GM12878 (cell line): Measurements from ENCODE around the gene CCDC106. TPM values are rescaled to one million over a fixed set of nuclear protein-coding genes. Genes with fewer than 3 reads are reported as not detected.

Experiments
- ATAC-seq: fragments of 200-7000 bp; cut with Tn5 transposase; 3 replicates; pipeline ENCODE4 v1.9.1; 2020; ENCODE audit warnings: mild to moderate bottlenecking, moderate library complexity
- BruUV-seq: library from RNA; stranded (reverse); fragments of 400-500 nt; replicated peaks from 2 replicates; lab custom pipeline; 2021; lab: Mats Ljungman, UMichigan
- CTCF ChIA-PET: fragments of 300-600 bp; sonication (Branson Sonifier 250); formaldehyde crosslinking; extraction: SDS; loops from one replicate; lab custom pipeline; 2021; ENCODE audit warnings: inconsistent platforms; lab: Yijun Ruan, JAX
- POLR2A ChIA-PET: fragments of 350-600 bp; formaldehyde crosslinking; extraction: SDS; loops from one replicate; lab custom pipeline; 2021; ENCODE audit warnings: inconsistent platforms; lab: Charles Lee
- RAD21 ChIA-PET: fragments of 300-600 bp; sonication (Branson Sonifier 250); formaldehyde crosslinking; loops from one replicate; lab custom pipeline; 2023; ENCODE audit warnings: antibody characterized with exemption; ENCODE audit not compliant: unreplicated experiment; lab: Charles Lee
- SMC1A ChIA-PET: fragments of 300-600 bp; sonication (Branson Sonifier 250); formaldehyde crosslinking; loops from one replicate; lab custom pipeline; 2023; ENCODE audit not compliant: unreplicated experiment, uncharacterized antibody; lab: Charles Lee
- DNase-seq: peaks from one replicate; pipeline ENCODE4 v3.0.0-alpha.2; 2011; ENCODE audit warnings: low read depth, low spot score
- FAIRE-seq: peaks from 3 replicates; lab custom pipeline; 2011; peaks lifted over from hg19 to GRCh38; lab: Jason Lieb, UNC
- H2AFZ ChIP-seq: 2 replicates; pipeline ENCODE4 v1.6.0; 2011; ENCODE audit warnings: low read depth, low read length, control low read depth; ENCODE audit not compliant: control insufficient read depth
- H3K27ac ChIP-seq: 2 replicates; pipeline ENCODE4 v1.5.1; 2011; ENCODE audit warnings: control low read depth; ENCODE audit not compliant: control insufficient read depth, insufficient read depth
- H3K27me3 ChIP-seq, 2 experiments: replicated peaks in 1 of 2; 2 replicates each; pipeline versions ENCODE4 v1.6.0 to v1.6.1; 2011; ENCODE audit warnings: low read length in 1 of 2; ENCODE audit not compliant: control insufficient read depth in 2 of 2, insufficient read depth in 2 of 2
- H3K36me3 ChIP-seq, 2 experiments: 2 replicates each; pipeline ENCODE4 v1.5.1; 2011; ENCODE audit warnings: low read length in 1 of 2; ENCODE audit not compliant: control insufficient read depth in 2 of 2, insufficient read depth in 2 of 2
- H3K4me1 ChIP-seq: 2 replicates; pipeline ENCODE4 v1.6.1; 2011; ENCODE audit warnings: mild to moderate bottlenecking, low read length, moderate library complexity, mixed read lengths; ENCODE audit not compliant: control insufficient read depth, insufficient read depth
- H3K4me2 ChIP-seq: 2 replicates; pipeline ENCODE4 v1.6.0; 2011; ENCODE audit warnings: control low read depth; ENCODE audit not compliant: control insufficient read depth, insufficient read depth
- H3K4me3 ChIP-seq: fragments of 200-600 bp; sonication (generic); 2 replicates; pipeline ENCODE4 v1.5.1; 2016
- H3K79me2 ChIP-seq: 2 replicates; pipeline ENCODE4 v1.6.0; 2011; ENCODE audit warnings: low read length; ENCODE audit not compliant: control insufficient read depth, insufficient read depth
- H3K9ac ChIP-seq: 2 replicates; pipeline ENCODE4 v1.8.0; 2011; ENCODE audit warnings: low read length, control low read depth, mixed read lengths; ENCODE audit not compliant: control insufficient read depth, insufficient read depth
- H3K9me3 ChIP-seq: replicated peaks from 3 replicates; pipeline ENCODE4 v1.5.1; 2011; ENCODE audit warnings: mild to moderate bottlenecking, low read length; ENCODE audit not compliant: control insufficient read depth, insufficient read depth
- H4K20me1 ChIP-seq: 2 replicates; pipeline ENCODE4 v1.6.0; 2011; ENCODE audit not compliant: control insufficient read depth, insufficient read depth
- ETV6 ChIP-seq, 2 experiments: fragments of 450-650 bp in 1 of 2; IDR thresholded peaks in 1 of 2; conservative IDR thresholded peaks in 1 of 2; 2 replicates each; pipeline ENCODE4 v1.6.1; 2014; ENCODE audit warnings: antibody characterized with exemption in 1 of 2, borderline replicate concordance in 1 of 2, low read depth in 1 of 2, mild to moderate bottlenecking in 1 of 2, moderate library complexity in 1 of 2
- HCFC1 ChIP-seq: fragments of 150-350 bp; IDR thresholded peaks from 2 replicates; pipeline ENCODE4 v1.6.1; 2014; ENCODE audit warnings: low read length
- POLR2A ChIP-seq: IDR thresholded peaks from 2 replicates; pipeline ENCODE4 v1.6.1; 2011; ENCODE audit warnings: low read depth, mild to moderate bottlenecking, low read length
- WGBS: methylation state at CpG from one replicate; pipeline ENCODE4 v1.1.6; 2016; ENCODE audit warnings: low lambda C conversion rate; ENCODE audit not compliant: insufficient replicate concordance, insufficient coverage; ENCODE audit errors: missing lambda C conversion rate; 5-methylcytosine and 5-hydroxymethylcytosine counted together
- in situ Hi-C: fragments of 300-500 bp; cut with MboI; formaldehyde crosslinking; loops from 9 replicates; pipeline ENCODE4 v1.14.3; 2018; ENCODE audit warnings: mixed read lengths
- intact Hi-C: fragments of 100-400 bp; cut with micrococcal nuclease; formaldehyde crosslinking; loops from one replicate; pipeline ENCODE4 v1.14.2; 2022; ENCODE audit not compliant: unreplicated experiment
- polyA plus RNA-seq, 11 experiments: library from polyadenylated mRNA; depleted of rRNA in 4 of 11; unstranded in 6 of 11; stranded (reverse) in 5 of 11; fragments of >200 nt; fragmentation: Nextera tagmentation in 4 of 11; fragmentation: Illumina TruSeq in 1 of 11; extraction: Ambion mirVana in 4 of 11; extraction: Trizol in 1 of 11; gene quantifications; 1 replicate in 1 of 11; 2 replicates in 10 of 11; pipeline versions ENCODE4 v1.2.1 to v1.2.3, GENCODE V29; 2011 to 2016; ENCODE audit warnings: inconsistent platforms in 2 of 11, missing spikeins in 2 of 11, low read depth in 1 of 11
- total RNA-seq, 4 experiments: library from RNA; depleted of rRNA in 3 of 4; stranded (reverse); fragments of >200 nt in 3 of 4; fragmentation: Illumina TruSeq in 1 of 4; extraction: Trizol in 1 of 4; gene quantifications; 2 replicates each; pipeline versions ENCODE4 v1.2.1 to v1.2.3, GENCODE V29; 2013 to 2021

Gene CCDC106
- total and polyA plus RNA-seq, 10 of the 15 experiments (the other 5 are each of a cell fraction or from before 2014, with no cell fraction given): 0.04 to 35.9 (median 19.8) TPM

DNA sequence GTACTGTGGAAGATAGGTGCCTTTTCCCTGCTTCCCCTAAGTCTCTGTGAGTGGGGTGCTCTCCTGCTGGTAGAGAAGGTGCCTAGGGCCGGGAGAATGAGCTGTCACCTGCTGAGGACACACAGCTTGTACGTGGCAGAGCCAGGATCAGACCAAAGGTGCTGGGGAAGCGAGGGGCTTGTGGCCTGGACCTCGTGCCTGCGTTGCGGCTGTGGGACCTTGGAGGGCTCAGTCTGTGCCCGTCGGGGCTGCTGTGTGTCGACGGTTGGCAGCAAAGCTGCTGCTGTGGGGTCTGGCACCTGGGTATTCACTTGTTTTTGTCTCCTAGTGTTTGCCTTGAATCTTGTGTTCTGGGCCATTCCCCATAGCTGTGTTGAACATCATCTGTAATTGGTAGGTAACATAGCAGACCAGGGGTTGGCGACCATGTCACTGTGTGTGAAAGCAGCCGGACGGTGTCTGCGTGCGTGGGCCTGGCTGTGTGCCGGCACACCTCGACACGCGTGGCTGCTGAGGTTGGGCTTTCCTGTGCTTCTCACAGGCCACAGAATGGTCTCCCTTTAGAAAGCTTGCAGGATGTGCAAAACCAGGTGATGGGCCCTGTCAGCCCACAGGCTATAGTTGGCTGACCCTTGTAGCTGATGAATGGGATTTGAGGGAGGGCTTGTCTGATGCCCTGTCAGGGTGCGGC lies 16.0 kb downstream of the CCDC106 start:
- Histone ChIP-seq H3K79me2 (peaks cover 35% of the 10 kb centered on the region), H3K4me1 (no peaks in the 10 kb centered on the region), H3K4me3 (no peak overlapping the region), H3K27me3 (no peaks in the 10 kb centered on the region), H3K4me2 (no peak overlapping the region), H3K27ac (no peak overlapping the region), H4K20me1 (peaks cover 20% of the 10 kb centered on the region), H3K9ac (no peak overlapping the region), H3K36me3 (peaks cover 46 to 72% of the 10 kb centered on the region in 2 experiments), H2AFZ (no peak overlapping the region), H3K9me3 (no peaks in the 10 kb centered on the region)
- intact Hi-C loops (no loop called here), in situ Hi-C loops (loop anchor here (25.0 kb wide), 1 partner anchor 1527 kb away; the partner anchor contains the start of gene CNOT3)
- SMC1A ChIA-PET: no interaction called here
- no TSS peak for BruUV-seq
- POLR2A ChIA-PET: no interaction called here
- RAD21 ChIA-PET: no interaction called here
- ATAC-seq (no peak), FAIRE-seq (no peak), DNase-seq (no peak)
- 93% methylated on average over 19 of the region's 20 CpGs for WGBS
- TF ChIP-seq ETV6 (conservative IDR thresholded peaks at IDR 0.05 in 1 of 2, IDR thresholded peaks at IDR 0.05 in 1 of 2; ENCODE audit: borderline replicate concordance in 1 of 2, low read depth in 1 of 2) (no peak), POLR2A (peak; percentile 60)
- CTCF ChIA-PET: no interaction called here

DNA sequence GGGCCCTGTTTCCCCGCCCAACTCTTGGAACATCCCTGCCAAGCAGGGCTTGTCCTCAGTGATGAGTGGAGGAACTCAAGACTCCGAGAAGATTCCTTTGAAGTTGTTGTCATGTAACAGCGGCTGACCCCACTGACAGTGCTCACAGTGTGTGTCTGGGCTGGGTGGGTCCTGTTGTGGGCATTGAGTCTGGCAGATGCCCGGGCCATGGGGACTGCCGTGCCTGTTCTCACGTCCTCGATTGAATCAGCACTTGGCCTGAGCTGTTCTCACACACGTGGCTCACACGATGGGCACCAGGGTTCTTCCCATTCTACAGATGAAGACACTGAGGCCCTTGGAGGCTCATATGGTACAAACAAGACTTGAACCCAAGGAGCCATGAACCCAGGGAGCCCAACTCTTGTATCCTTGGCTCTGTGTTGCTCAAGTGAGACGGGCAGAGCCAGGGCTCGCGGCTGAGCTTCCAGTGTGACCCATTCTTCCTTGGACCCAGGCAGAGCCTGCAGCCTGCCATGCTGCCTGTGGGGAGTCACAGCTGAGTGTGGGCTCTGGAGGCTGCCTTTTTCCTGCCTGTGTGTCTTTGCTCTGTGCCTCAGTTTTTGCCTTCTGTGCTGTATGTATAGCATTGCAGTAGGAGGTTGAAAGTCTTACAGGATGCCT lies 18.5 kb downstream of the CCDC106 start:
- no peak for FAIRE-seq
- Histone ChIP-seq H4K20me1 (peaks cover 21% of the 10 kb centered on the region), H3K79me2 (peaks cover 20% of the 10 kb centered on the region), H3K36me3 (peaks cover 42 to 72% of the 10 kb centered on the region in 2 experiments), H3K9me3 (no peaks in the 10 kb centered on the region), H3K27ac (no peak overlapping the region), H3K9ac (no peak overlapping the region), H3K27me3 (no peaks in the 10 kb centered on the region), H3K4me1 (no peaks in the 10 kb centered on the region), H2AFZ (no peak overlapping the region), H3K4me3 (no peak overlapping the region), H3K4me2 (no peak overlapping the region)
- intact Hi-C loops (no loop called here), in situ Hi-C loops (loop anchor here (25.0 kb wide), 1 partner anchor 1529 kb away; the partner anchor contains the start of gene CNOT3)
- no peak for TF ChIP-seq HCFC1
- WGBS: 88% methylated on average over 12 of the region's 12 CpGs
- ChIA-PET CTCF (no interaction called here), RAD21 (no interaction called here), SMC1A (no interaction called here), POLR2A (no interaction called here)
- no TSS peak for BruUV-seq
- no peak for ATAC-seq
- DNase-seq: no peak
